H1 (cell line): ENCODE results near the gene ATP9B. TPM values are rescaled to one million over a fixed set of nuclear protein-coding genes. Genes with fewer than 3 reads are reported as not detected.

ENCODE experiments used
- CTCF ChIA-PET: fragments of 300-600 bp; sonication (Branson Sonifier 250); formaldehyde crosslinking; loops from one replicate; lab custom pipeline; 2021; ENCODE audit not compliant: partially characterized antibody; lab: Charles Lee
- POLR2A ChIA-PET: fragments of 300-600 bp; sonication (Branson Sonifier 250); formaldehyde crosslinking; loops from one replicate; lab custom pipeline; 2021; ENCODE audit warnings: inconsistent platforms; ENCODE audit not compliant: partially characterized antibody; lab: Charles Lee
- DNase-seq, 2 experiments: peaks; one replicate each; pipeline versions ENCODE4 v3.0.0 to v3.0.0-alpha.2; 2010 to 2022; ENCODE audit warnings: low spot score in 2 of 2, low read depth in 1 of 2, mixed read lengths in 1 of 2
- FAIRE-seq: peaks from 2 replicates; lab custom pipeline; 2011; peaks lifted over from hg19 to GRCh38; lab: Jason Lieb, UNC
- H2AFZ ChIP-seq: 2 replicates; pipeline ENCODE4 v1.8.1; 2012; ENCODE audit warnings: low read length, inconsistent platforms
- H2AK5ac ChIP-seq: 2 replicates; pipeline ENCODE4 v1.6.1; 2013; ENCODE audit warnings: low read depth, low read length
- H2BK120ac ChIP-seq: replicated peaks from 2 replicates; pipeline ENCODE3; 2013; ENCODE audit warnings: low read depth, low read length, inconsistent platforms
- H2BK12ac ChIP-seq: 2 replicates; pipeline ENCODE4 v1.6.1; 2013; ENCODE audit warnings: low read depth, low read length
- H2BK15ac ChIP-seq: 2 replicates; pipeline ENCODE4 v1.6.1; 2013; ENCODE audit warnings: low read length
- H2BK20ac ChIP-seq: 2 replicates; pipeline ENCODE4 v1.6.1; 2013; ENCODE audit warnings: low read length
- H2BK5ac ChIP-seq: 2 replicates; pipeline ENCODE4 v1.6.1; 2013; ENCODE audit warnings: low read depth, low read length
- H3K14ac ChIP-seq: 2 replicates; pipeline ENCODE4 v1.6.1; 2013; ENCODE audit warnings: inconsistent platforms; ENCODE audit not compliant: insufficient read length
- H3K18ac ChIP-seq: 2 replicates; pipeline ENCODE4 v1.6.1; 2013; ENCODE audit warnings: low read length; ENCODE audit errors: extremely low read depth
- H3K23ac ChIP-seq: 2 replicates; pipeline ENCODE4 v1.6.1; 2013; ENCODE audit warnings: inconsistent platforms; ENCODE audit not compliant: insufficient read length
- H3K23me2 ChIP-seq: 2 replicates; pipeline ENCODE4 v1.6.1; 2013; ENCODE audit warnings: low read depth, low read length
- H3K27ac ChIP-seq: 2 replicates; pipeline ENCODE4 v1.6.1; 2011; ENCODE audit warnings: low read depth, low read length, inconsistent platforms
- H3K27me3 ChIP-seq, 4 experiments: replicated peaks in 1 of 4; 1 replicate in 1 of 4; 2 replicates in 3 of 4; pipeline versions ENCODE4 v1.6.1 to v1.8.1; 2011 to 2013; ENCODE audit warnings: low read length in 3 of 4, mild to moderate bottlenecking in 3 of 4, inconsistent platforms in 2 of 4, mixed read lengths in 2 of 4, moderate library complexity in 1 of 4; ENCODE audit not compliant: control insufficient read depth in 3 of 4, insufficient read depth in 3 of 4; ENCODE audit errors: extremely low read depth in 1 of 4
- H3K36me3 ChIP-seq, 4 experiments: 2 replicates each; pipeline versions ENCODE4 v1.6.1 to v1.8.1; 2011 to 2013; ENCODE audit warnings: mild to moderate bottlenecking in 4 of 4, low read length in 3 of 4, moderate library complexity in 2 of 4, control low read depth in 1 of 4, inconsistent platforms in 1 of 4; ENCODE audit not compliant: insufficient read depth in 4 of 4, control insufficient read depth in 2 of 4
- H3K4ac ChIP-seq: replicated peaks from 2 replicates; pipeline ENCODE3; 2013; ENCODE audit warnings: low read length, low read depth, mixed read lengths, inconsistent platforms; ENCODE audit not compliant: insufficient read length
- H3K4me1 ChIP-seq, 4 experiments: replicated peaks in 1 of 4; 1 replicate in 1 of 4; 2 replicates in 3 of 4; pipeline versions ENCODE4 v1.6.1 to v1.8.1; 2011 to 2013; ENCODE audit warnings: low read length in 3 of 4, inconsistent platforms in 2 of 4, mixed read lengths in 1 of 4; ENCODE audit not compliant: insufficient read depth in 4 of 4, control insufficient read depth in 3 of 4
- H3K4me2 ChIP-seq, 2 experiments: 2 replicates each; pipeline versions ENCODE4 v1.6.1 to v1.8.1; 2011 to 2013; ENCODE audit warnings: low read depth in 2 of 2, low read length in 2 of 2, control low read depth in 1 of 2, inconsistent platforms in 1 of 2, mild to moderate bottlenecking in 1 of 2; ENCODE audit not compliant: insufficient read depth in 1 of 2
- H3K4me3 ChIP-seq, 4 experiments: fragments of 200-600, 300-600 bp in 1 of 4; sonication (generic), shearing (Covaris generic), sonication (Bioruptor Twin) in 1 of 4; 2 replicates each; pipeline versions ENCODE4 v1.5.1 to v1.8.1; 2011 to 2016; ENCODE audit warnings: low read length in 4 of 4, low read depth in 3 of 4, control low read depth in 2 of 4, inconsistent platforms in 2 of 4, mild to moderate bottlenecking in 2 of 4, mixed read lengths in 1 of 4, moderate library complexity in 1 of 4; ENCODE audit not compliant: insufficient read depth in 2 of 4; ENCODE audit errors: extremely low read depth in 1 of 4
- H3K56ac ChIP-seq: replicated peaks from 2 replicates; pipeline ENCODE3; 2013; ENCODE audit warnings: low read depth, mild to moderate bottlenecking, mixed read lengths, low read length, inconsistent platforms; ENCODE audit not compliant: insufficient read length
- H3K79me1 ChIP-seq: 2 replicates; pipeline ENCODE4 v1.6.1; 2013; ENCODE audit warnings: low read depth, low read length, control low read depth
- H3K79me2 ChIP-seq, 2 experiments: 2 replicates each; pipeline versions ENCODE4 v1.6.1 to v1.8.1; 2012 to 2013; ENCODE audit warnings: low read length in 2 of 2, mild to moderate bottlenecking in 2 of 2, inconsistent platforms in 1 of 2; ENCODE audit not compliant: insufficient read depth in 2 of 2, control insufficient read depth in 1 of 2
- H3K9ac ChIP-seq, 4 experiments: replicated peaks in 1 of 4; 1 replicate in 1 of 4; 2 replicates in 3 of 4; pipeline versions ENCODE4 v1.6.1 to v1.8.1; 2011 to 2013; ENCODE audit warnings: low read depth in 3 of 4, low read length in 3 of 4, control low read depth in 2 of 4, mild to moderate bottlenecking in 2 of 4, moderate library complexity in 2 of 4, inconsistent platforms in 1 of 4; ENCODE audit errors: extremely low read depth in 1 of 4
- H3K9me3 ChIP-seq, 2 experiments: 2 replicates each; pipeline versions ENCODE4 v1.6.1 to v1.8.1; 2012 to 2013; ENCODE audit warnings: mild to moderate bottlenecking in 2 of 2, moderate library complexity in 2 of 2, control low read depth in 1 of 2, inconsistent platforms in 1 of 2, low read depth in 1 of 2, low read length in 1 of 2, mixed read lengths in 1 of 2; ENCODE audit not compliant: insufficient read depth in 2 of 2
- H4K20me1 ChIP-seq, 2 experiments: replicated peaks in 1 of 2; 2 replicates each; pipeline versions ENCODE3 to v1.8.1; 2011 to 2013; ENCODE audit warnings: inconsistent platforms in 2 of 2, low read length in 2 of 2, mild to moderate bottlenecking in 1 of 2; ENCODE audit not compliant: insufficient read depth in 2 of 2, control insufficient read depth in 1 of 2
- H4K5ac ChIP-seq: 2 replicates; pipeline ENCODE4 v1.6.1; 2013; ENCODE audit warnings: low read length, low read depth, mixed read lengths, inconsistent platforms; ENCODE audit not compliant: insufficient read length
- H4K8ac ChIP-seq: 2 replicates; pipeline ENCODE4 v1.8.0; 2013; ENCODE audit warnings: mild to moderate bottlenecking, moderate library complexity, low read length, inconsistent platforms; ENCODE audit not compliant: insufficient read depth; ENCODE audit errors: extremely low read depth
- H4K91ac ChIP-seq: replicated peaks from 2 replicates; pipeline ENCODE3; 2013; ENCODE audit warnings: low read length, mixed read lengths, inconsistent platforms; ENCODE audit not compliant: insufficient read length
- CHD2 ChIP-seq: IDR thresholded peaks from 2 replicates; pipeline ENCODE4 v1.6.1; 2012; ENCODE audit warnings: low read length, improper control_type of control experiment
- WGBS, 2 experiments: shearing (Covaris generic) in 1 of 2; methylation state at CpG; one replicate each; pipeline versions ENCODE4 v1.1.6 to v1.1.7; 2013 to 2015; ENCODE audit warnings: low lambda C conversion rate in 2 of 2, mixed read lengths in 2 of 2, inconsistent platforms in 1 of 2, low coverage in 1 of 2, missing lambda C conversion rate in 1 of 2; ENCODE audit not compliant: insufficient replicate concordance in 2 of 2, insufficient coverage in 1 of 2, insufficient read length in 1 of 2; ENCODE audit errors: extremely low coverage in 1 of 2, missing lambda C conversion rate in 1 of 2; 5-methylcytosine and 5-hydroxymethylcytosine counted together
- polyA plus RNA-seq, 7 experiments: library from polyadenylated mRNA; depleted of rRNA in 3 of 7; stranded (reverse) in 5 of 7; unstranded in 2 of 7; fragments of >200 nt in 5 of 7; fragments of 200-250 nt in 2 of 7; gene quantifications; 1 replicate in 5 of 7; 2 replicates in 1 of 7; 4 replicates in 1 of 7; pipeline versions ENCODE4 v1.2.1 to v1.2.3, GENCODE V29; 2011 to 2013; ENCODE audit warnings: missing spikeins in 2 of 7, mixed read lengths in 2 of 7
- total RNA-seq: library from RNA; stranded (reverse); fragmentation: NEBNext Ultra II Directional; extraction: Animal tissue kit (Norgen Biotek cat#: 25700); gene quantifications from 2 replicates; pipeline ENCODE4 v1.2.1, GENCODE V29; 2021
- TF ChIP-seq, protein P1 (sequence below): IDR thresholded peaks from 2 replicates; pipeline ENCODE4 v1.6.1; 2012; ENCODE audit warnings: inconsistent platforms

The ATP9B gene
- total and polyA plus RNA-seq, 2 of the 8 experiments (the other 6 are each of a cell fraction or from before 2014, with no cell fraction given): 15.1 to 21.7 TPM

DNA sequence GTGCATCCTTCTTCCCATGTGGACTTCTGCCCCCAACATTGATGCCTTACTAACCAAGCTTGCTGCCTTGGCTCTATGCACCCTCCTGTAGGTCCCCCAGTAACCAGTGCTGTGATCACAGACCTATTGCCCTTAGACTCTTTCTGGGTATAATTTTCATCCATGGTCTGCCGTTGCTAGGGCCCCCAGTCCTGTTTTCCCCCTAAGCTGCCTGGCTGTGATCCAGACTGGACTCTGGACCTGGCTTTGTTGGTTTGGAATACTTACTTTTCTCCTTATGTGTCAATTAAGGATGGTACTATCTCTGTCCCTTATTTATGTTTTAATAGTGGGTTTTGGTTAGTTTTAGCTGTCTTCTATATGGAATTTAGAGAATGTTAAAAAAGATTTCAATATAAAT is 26.0 kb downstream of the ATP9B start:
- Histone ChIP-seq H2AFZ (no peak overlapping the region), H3K4ac (no peak overlapping the region), H3K56ac (no peak overlapping the region), H3K14ac (no peak overlapping the region), H4K5ac (no peak overlapping the region), H3K79me1 (peaks cover 6% of the 10 kb centered on the region), H3K23me2 (no peaks in the 10 kb centered on the region), H3K27ac (no peak overlapping the region), H4K20me1 (peaks cover 0 to 6% of the 10 kb centered on the region in 2 experiments), H2BK20ac (no peak overlapping the region), H2BK15ac (no peak overlapping the region), H2AK5ac (peak overlapping the region; percentile 89; the same call in 1 of the 2 replicates), H3K9ac (no peak overlapping the region), H2BK120ac (no peak overlapping the region), H3K4me3 (no peak overlapping the region), H3K27me3 (no peaks in the 10 kb centered on the region), H2BK5ac (0 out of 2 replicates have a peak overlapping the region, but pooled peaks have one; percentile 60), H3K79me2 (peaks cover 0 to 65% of the 10 kb centered on the region in 2 experiments; a peak in 2 of 4 replicates), H3K23ac (no peak overlapping the region), H4K8ac (no peak overlapping the region), H3K36me3 (peaks cover 0 to 4% (median 3%) of the 10 kb centered on the region in 4 experiments; a peak in 3 of 8 replicates), H3K18ac (no peak overlapping the region; the same call in 1 of the 2 replicates), H3K9me3 (no peaks in the 10 kb centered on the region), H3K4me2 (0 out of 4 replicates have a peak overlapping the region, but pooled peaks of 1 of the 2 experiments have one; percentile 22), H3K4me1 (peaks cover 0 to 13% (median 7%) of the 10 kb centered on the region in 4 experiments; a peak in 4 of 7 replicates), H2BK12ac (0 out of 2 replicates have a peak overlapping the region, but pooled peaks have one; percentile 75), H4K91ac (no peak overlapping the region)
- 67% methylated on average over 1 of the region's 1 CpG; no CpG with 5 or more reads in 1 of the 2 experiments for WGBS, 2 experiments
- no peak for FAIRE-seq
- TF ChIP-seq CHD2: no peak
- TF ChIP-seq, protein P1, sequence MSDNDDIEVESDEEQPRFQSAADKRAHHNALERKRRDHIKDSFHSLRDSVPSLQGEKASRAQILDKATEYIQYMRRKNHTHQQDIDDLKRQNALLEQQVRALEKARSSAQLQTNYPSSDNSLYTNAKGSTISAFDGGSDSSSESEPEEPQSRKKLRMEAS: no peak
- DNase-seq: no peak
- ChIA-PET POLR2A (interaction anchor here (1.2 kb wide), 1 partner anchor 13 kb away, joined by 3 read pairs; no protein-coding TSS in a partner anchor), CTCF (no interaction called here)
